Tibial nerve (tissue), 4 donors: ENCODE data around the gene EVC2. TPM values are rescaled to one million over a fixed set of nuclear protein-coding genes. Genes with fewer than 3 reads are reported as not detected.

Experiments
- DNase-seq, 2 donors: peaks; one replicate each; pipeline ENCODE4 v3.0.0-alpha.2; 2019; ENCODE audit warnings: low spot score in 2 of 2
- H3K27ac ChIP-seq, 4 donors: fragments of 200-600 bp; sonication (generic) in 3 of 4; one replicate each; pipeline ENCODE4 v1.5.1; 2017 to 2019; ENCODE audit warnings: mild to moderate bottlenecking in 1 of 4
- H3K27me3 ChIP-seq, 2 donors: fragments of 200-600 bp; sonication (generic) in 1 of 2; one replicate each; pipeline versions ENCODE4 v1.5.1 to v1.6.0; 2017 to 2019
- H3K36me3 ChIP-seq, 3 donors: fragments of 200-600 bp; sonication (generic); one replicate each; pipeline ENCODE4 v1.5.1; 2018 to 2019
- H3K4me1 ChIP-seq, 4 donors: fragments of 200-600 bp; sonication (generic) in 3 of 4; one replicate each; pipeline ENCODE4 v1.5.1; 2017 to 2019
- H3K4me3 ChIP-seq, 4 donors: fragments of 200-600 bp; sonication (generic) in 3 of 4; one replicate each; pipeline ENCODE4 v1.5.1; 2017 to 2019; ENCODE audit warnings: mild to moderate bottlenecking in 1 of 4, moderate library complexity in 1 of 4
- H3K9me3 ChIP-seq, 4 donors: fragments of 200-600 bp; sonication (generic) in 3 of 4; one replicate each; pipeline ENCODE4 v1.5.1; 2017 to 2019
- CTCF ChIP-seq, 5 experiments: fragments of 200-600 bp in 3 of 5; fragments of 450-650 bp in 2 of 5; sonication (generic) in 3 of 5; IDR thresholded peaks; one replicate each; pipeline ENCODE4 v1.5.1; 2016 to 2019; ENCODE audit warnings: antibody characterized with exemption in 5 of 5, mild to moderate bottlenecking in 3 of 5, moderate library complexity in 2 of 5
- EP300 ChIP-seq, 2 donors: sonication (generic); formaldehyde crosslinking; IDR thresholded peaks; one replicate each; pipeline ENCODE4 v1.6.1; 2017; ENCODE audit warnings: antibody characterized with exemption in 2 of 2, mild to moderate bottlenecking in 1 of 2
- POLR2A ChIP-seq, 2 donors: fragments of 450-650 bp; IDR thresholded peaks; one replicate each; pipeline ENCODE4 v1.6.1; 2017; ENCODE audit warnings: antibody characterized with exemption in 2 of 2, mild to moderate bottlenecking in 2 of 2, moderate library complexity in 2 of 2
- WGBS, 2 donors: methylation state at CpG; one replicate each; pipeline ENCODE4 v1.1.5; 2018; 5-methylcytosine and 5-hydroxymethylcytosine counted together
- total RNA-seq, 4 donors: library from RNA; depleted of rRNA; stranded (reverse); fragments of >200 nt; gene quantifications; one replicate each; pipeline ENCODE4 v1.1.0, GENCODE V29; 2016

EVC2 gene
- total RNA-seq, 4 donors from 2014 or later: 26.7 to 37.3 (median 29.0) TPM

- no peaks in the 10 kb centered on the region for H3K27me3 ChIP-seq
- H3K27ac ChIP-seq: no peak overlapping the region
- no peak for DNase-seq
- no peaks in the 10 kb centered on the region for H3K9me3 ChIP-seq
- 84 to 94% methylated on average over 6 of the region's 6 CpGs for WGBS, 2 donors
- H3K4me1 ChIP-seq: peaks cover 0 to 43% (median 12%) of the 10 kb centered on the region in 4 donors
- no peak overlapping the region for H3K4me3 ChIP-seq
- TF ChIP-seq EP300 (IDR thresholded peaks at IDR 0.05) (no peak), POLR2A (IDR thresholded peaks at IDR 0.05) (no peak), CTCF (IDR thresholded peaks at IDR 0.05) (no peak)
- H3K36me3 ChIP-seq: peaks cover 0 to 15% (median 0%) of the 10 kb centered on the region in 3 donors
Measured at GRCh38 chr4:5704276-5704675, 4.1 kb downstream of the EVC2 start.

GRCh38 chr4:5703831-5704230 lies 4.5 kb downstream of the EVC2 start:
- Histone ChIP-seq H3K27me3 (no peaks in the 10 kb centered on the region), H3K9me3 (no peaks in the 10 kb centered on the region), H3K27ac (no peak overlapping the region), H3K4me3 (no peak overlapping the region), H3K4me1 (peaks cover 0 to 38% (median 11%) of the 10 kb centered on the region in 4 donors), H3K36me3 (peaks cover 0 to 17% (median 0%) of the 10 kb centered on the region in 3 donors)
- no peak for DNase-seq
- WGBS, 2 donors: 94 to 95% methylated on average over 5 of the region's 5 CpGs
- TF ChIP-seq POLR2A (IDR thresholded peaks at IDR 0.05) (no peak), CTCF (IDR thresholded peaks at IDR 0.05) (no peak), EP300 (IDR thresholded peaks at IDR 0.05) (no peak)

- WGBS, 2 donors: 85 to 95% methylated on average over 8 of the region's 8 CpGs
- no peak for DNase-seq
- no peak overlapping the region for H3K4me3 ChIP-seq
- H3K4me1 ChIP-seq: peaks cover 0 to 24% (median 3%) of the 10 kb centered on the region in 4 donors
- H3K9me3 ChIP-seq: no peaks in the 10 kb centered on the region
- H3K27ac ChIP-seq: no peak overlapping the region
- no peaks in the 10 kb centered on the region for H3K27me3 ChIP-seq
- TF ChIP-seq CTCF (IDR thresholded peaks at IDR 0.05) (no peak), POLR2A (IDR thresholded peaks at IDR 0.05) (no peak), EP300 (IDR thresholded peaks at IDR 0.05) (no peak)
- peaks cover 0 to 33% (median 0%) of the 10 kb centered on the region in 3 donors for H3K36me3 ChIP-seq
Measured at GRCh38 chr4:5701971-5702370, 6.4 kb downstream of the EVC2 start.

GRCh38 chr4:5700459-5700858 lies 7.9 kb downstream of the EVC2 start:
- TF ChIP-seq POLR2A (IDR thresholded peaks at IDR 0.05): no peak
- TF ChIP-seq CTCF (IDR thresholded peaks at IDR 0.05): no peak
- no peak for TF ChIP-seq EP300 (IDR thresholded peaks at IDR 0.05)
- 81 to 89% methylated on average over 5 of the region's 5 CpGs for WGBS, 2 donors
- H3K27me3 ChIP-seq: no peaks in the 10 kb centered on the region
- no peak for DNase-seq
- no peak overlapping the region for H3K27ac ChIP-seq
- H3K9me3 ChIP-seq: no peaks in the 10 kb centered on the region
- peaks cover 0 to 12% (median 0%) of the 10 kb centered on the region in 4 donors for H3K4me1 ChIP-seq
- H3K4me3 ChIP-seq: no peak overlapping the region
- H3K36me3 ChIP-seq: peaks cover 0 to 48% (median 0%) of the 10 kb centered on the region in 3 donors

- no peak overlapping the region for H3K27ac ChIP-seq
- no peak overlapping the region for H3K4me3 ChIP-seq
- 95 to 97% methylated on average over 11 of the region's 11 CpGs for WGBS, 2 donors
- H3K27me3 ChIP-seq: no peaks in the 10 kb centered on the region
- peaks cover 0 to 68% (median 0%) of the 10 kb centered on the region in 3 donors for H3K36me3 ChIP-seq
- DNase-seq: no peak
- H3K9me3 ChIP-seq: no peaks in the 10 kb centered on the region
- H3K4me1 ChIP-seq: peaks cover 0 to 8% (median 0%) of the 10 kb centered on the region in 4 donors
- TF ChIP-seq CTCF (IDR thresholded peaks at IDR 0.05): no peak
- no peak for TF ChIP-seq EP300 (IDR thresholded peaks at IDR 0.05)
- TF ChIP-seq POLR2A (IDR thresholded peaks at IDR 0.05): no peak
Measured at GRCh38 chr4:5696341-5696740, 12.0 kb downstream of the EVC2 start.
